ENCODE measurements around the gene GNAQ. TPM values are rescaled to one million over a fixed set of nuclear protein-coding genes. Genes with fewer than 3 reads are reported as not detected.
"Not testable (repeated sequence)": the region's sequence is repeated elsewhere in the genome, so short reads cannot be mapped to it uniquely, and the experiment has no call there.

Gene GNAQ
- total RNA-seq, 1 donor from 2014 or later: 56.4 TPM

DNA sequence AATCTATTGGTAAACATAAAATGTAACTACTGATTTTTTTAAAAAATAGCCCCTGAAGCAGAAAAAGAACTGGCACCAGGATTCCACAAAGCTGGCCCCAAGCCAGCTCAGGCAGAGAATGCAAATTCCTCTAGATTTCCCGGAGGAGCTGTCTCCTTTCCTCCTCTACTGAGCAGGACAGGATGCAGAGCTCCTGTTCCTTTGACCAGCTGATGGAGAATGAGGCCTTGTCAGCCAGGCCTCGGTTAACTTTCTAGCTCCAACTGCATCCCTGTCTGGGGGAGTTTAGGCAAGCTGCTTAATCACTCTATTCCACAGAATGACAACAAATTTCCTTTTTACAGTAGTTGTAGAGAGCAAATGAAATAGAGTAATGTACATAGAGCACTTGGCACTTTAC, 155.5 kb downstream of the GNAQ start:
- DNase-seq: peak; percentile 46

DNA sequence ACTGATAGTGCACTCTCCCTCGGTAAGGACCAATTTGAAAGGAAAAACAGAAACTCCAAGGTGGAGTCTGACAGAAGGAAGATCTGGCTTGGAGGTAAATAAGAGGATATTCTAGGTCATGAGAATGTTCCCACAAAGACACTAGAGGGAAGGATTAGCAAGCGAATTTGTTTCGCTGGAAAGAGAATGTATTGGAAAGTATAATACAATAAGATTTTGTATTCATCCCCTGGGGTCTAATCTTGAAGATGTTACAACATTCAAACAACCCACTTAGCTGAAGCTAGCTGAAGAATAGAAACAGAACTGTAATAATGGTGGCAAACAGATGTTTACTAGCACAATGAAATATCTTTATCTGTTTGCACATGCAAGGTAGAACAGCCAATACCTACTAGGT, 158.7 kb downstream of the GNAQ start:
- peak; percentile 35 for DNase-seq

DNA sequence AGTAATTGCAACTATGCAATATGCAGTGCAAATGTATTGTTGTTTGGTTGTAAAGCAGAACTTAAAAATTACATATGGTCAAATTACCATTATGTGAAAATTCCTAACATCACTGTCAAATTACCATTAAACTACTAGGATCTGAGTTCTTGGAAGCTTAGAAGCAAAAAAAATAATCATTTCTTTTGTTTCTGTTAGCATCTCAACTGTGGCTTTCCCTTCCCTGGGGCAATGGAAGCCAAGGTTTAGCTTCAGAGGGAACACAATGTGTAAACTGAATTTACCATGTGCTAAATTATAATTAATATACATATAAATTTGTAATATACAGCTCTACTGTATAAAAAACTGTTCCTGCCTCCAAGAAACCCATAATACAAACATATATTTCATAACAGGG, 159.4 kb downstream of the GNAQ start:
- DNase-seq: no peak

DNA sequence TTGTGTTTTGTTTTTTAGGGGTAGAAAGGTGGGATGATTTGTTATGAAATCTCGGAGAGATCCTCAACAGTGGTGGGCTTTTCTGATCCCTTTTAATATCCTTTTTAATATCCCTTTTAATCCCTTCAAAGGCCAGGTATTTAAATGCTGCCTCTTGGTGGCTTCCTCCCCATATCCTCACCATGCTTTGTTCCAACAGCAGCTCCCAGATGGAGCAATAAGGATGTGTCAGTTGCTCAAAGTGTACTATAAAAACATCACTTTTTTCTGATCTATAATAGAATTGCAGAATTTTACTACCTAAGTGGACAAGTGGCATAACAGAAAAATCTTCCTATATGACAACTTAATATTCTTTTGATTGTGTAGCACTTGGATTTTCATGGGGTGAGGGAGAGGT, 160.1 kb downstream of the GNAQ start:
- DNase-seq: no peak

DNA sequence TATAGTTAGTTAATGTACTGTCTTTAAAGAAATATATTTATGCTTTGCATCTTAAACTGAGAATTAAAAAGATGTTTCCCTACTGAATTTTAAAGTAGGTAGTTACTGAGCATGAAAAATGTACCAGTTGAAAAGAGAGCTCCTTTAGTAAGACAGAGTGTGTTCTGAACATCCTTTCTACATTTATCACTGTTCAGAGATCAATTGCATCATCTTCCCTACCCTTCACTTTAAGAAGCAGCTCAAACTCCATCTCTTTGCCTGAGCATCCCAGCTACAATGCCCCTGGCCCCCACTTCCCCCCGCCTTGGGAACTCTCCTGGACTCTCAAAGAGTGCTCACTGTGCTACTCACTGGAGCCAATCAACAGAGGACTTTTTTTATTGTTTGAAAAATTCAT, 164.7 kb downstream of the GNAQ start:
- DNase-seq: no peak

DNA sequence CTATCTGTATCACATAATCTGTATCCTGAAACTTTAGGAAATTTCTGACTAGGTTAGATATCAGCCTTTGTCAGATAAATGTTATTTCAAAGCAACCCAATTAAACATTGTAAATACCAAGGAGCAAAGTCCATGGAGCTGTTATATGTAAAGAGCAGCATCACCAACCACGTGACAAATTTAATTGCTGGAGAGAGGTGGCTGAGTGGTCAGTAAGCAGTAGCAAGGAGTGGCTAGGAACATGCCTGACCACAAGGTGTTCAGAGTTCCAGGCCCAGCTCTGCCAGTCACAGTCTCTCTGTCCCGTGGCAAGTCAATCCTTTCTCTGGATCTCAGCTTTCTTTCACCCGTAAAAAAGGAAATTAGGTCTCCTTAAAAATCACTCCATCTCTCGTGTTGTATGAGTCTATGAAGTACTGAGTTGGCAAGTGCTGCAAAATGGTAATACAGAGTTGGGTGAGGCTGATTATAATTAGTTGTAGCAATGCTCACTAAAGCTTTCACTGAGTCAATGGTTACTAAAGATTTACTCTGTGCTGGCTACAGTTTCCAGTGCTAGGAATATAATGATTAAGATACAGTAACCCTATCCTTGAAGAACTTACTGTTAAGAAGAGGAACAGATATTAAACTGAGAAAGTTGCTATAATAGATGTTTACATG, 166.1 kb downstream of the GNAQ start:
- no peak for DNase-seq

DNA sequence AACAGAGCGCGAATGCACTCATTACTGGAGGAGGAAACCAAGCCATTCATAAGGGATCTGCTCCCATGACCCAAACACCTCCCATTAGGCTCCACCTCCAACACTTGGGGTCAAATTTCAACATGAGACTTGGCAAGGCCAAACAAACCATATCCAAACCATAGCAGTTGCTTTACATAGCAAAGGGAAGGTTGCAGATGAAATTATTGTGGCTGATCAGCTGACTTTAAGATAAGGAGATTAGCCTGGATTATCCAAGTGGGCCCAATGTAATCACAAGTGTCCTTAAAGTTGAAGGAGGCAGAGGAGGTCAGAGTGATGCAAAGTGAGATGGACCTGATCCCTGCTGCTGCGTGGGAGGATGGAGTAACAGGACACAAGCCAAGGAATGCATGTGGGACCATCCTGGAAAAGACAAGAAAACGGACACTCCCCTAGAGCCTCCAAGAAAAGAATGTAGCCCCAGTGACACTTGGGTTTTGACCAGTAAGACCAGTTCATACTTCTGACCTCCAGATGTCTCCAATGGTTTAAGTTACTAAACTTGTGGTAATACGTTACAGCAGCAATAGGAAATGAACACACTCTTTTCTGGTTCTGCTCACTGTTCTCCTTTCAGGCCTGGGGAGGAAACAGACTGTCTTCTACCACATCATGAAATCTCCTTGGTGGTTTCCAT, 167.3 kb downstream of the GNAQ start:
- no peak for DNase-seq

DNA sequence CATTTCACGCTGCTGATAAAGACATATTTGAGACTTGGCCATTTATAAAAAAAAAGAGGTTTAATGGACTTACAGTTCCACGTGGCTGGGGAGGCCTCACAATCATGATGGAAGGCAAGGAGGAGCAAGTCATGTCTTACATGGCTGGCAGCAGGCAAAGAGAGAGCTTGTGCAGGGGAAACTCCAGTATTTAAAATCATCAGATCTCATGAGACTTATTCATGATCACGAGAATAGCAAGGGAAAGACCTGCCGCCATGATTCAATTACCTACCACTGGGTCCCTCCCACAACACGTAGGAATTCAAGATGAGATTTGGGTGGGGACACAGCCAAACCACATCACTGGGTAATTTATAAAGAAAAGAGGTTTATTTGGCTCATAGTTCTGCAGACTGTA, 168.0 kb downstream of the GNAQ start:
- not testable (repeated sequence) for DNase-seq

DNA sequence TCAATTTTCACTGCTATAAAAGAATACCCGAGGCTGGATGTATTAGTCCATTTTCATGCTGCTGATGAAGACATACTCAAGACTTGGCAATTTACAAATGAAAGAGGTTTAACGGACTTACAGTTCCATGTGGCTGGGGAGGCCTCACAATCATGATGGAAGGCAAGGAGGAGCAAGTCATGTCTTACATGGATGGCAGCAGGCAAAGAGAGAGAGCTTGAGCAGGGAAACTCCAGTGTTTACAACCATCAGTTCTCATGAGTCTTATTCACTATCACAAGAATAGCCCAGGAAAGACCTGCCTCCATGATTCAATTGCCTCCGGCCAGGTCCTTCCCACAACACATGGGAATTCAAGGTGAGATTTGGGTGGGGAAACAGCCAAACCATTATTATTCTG, 170.7 kb downstream of the GNAQ start:
- not testable (repeated sequence) for DNase-seq

DNA sequence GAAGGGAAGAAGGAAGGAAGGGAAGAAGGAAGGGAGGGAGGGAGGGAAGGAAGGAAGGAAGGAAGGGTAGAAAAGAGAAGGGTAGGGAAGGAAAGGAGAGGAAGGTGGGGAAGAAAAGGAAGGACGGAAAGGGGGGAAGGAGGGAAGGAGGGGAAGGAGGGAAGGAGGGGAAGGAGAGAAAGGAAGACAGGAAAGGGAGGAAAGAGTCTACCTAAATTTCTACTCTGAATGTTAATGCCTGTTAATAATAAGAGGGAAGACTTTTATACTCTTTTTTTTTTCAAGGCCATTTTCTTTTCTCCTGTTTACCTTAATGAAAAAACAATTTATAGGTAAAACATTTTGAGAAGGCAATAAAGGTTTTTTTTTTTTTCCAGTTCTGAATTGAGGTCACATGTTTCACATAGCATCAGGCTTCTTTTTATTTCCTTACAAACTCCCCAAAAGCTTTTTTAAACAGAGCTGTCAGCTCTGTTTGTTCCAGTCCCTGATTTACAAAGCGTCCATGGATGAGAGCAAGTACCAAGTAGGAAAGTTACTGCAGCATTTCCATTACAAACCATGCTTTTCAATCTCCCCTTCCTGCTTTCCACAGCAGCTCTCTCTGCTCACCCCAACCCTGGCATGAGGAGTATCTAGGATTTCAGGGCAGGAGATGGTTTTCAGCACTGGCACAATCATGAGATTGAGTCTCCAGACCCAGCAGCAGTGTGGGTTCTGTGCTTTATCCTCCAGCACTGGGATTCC, 173.9 kb downstream of the GNAQ start:
- DNase-seq: no peak

DNA sequence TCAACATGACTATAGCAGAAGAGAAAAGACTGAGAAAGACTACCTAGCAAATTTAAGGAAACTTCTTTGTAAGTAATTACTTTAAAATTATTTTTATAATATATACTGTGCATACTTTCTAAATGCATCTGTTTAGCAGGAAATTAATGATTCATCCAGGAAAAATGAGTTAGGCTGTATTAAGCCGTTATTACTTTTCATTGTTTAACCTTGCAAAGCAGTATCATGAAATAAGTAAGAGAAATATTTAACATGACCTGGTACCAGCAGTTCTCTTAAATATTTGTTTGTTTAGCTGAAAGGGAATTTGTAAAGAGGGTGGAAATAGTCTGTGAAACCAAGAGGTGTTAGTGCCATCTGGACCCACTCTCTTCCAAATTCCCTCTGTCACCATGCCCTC, 175.0 kb downstream of the GNAQ start:
- no peak for DNase-seq

DNA sequence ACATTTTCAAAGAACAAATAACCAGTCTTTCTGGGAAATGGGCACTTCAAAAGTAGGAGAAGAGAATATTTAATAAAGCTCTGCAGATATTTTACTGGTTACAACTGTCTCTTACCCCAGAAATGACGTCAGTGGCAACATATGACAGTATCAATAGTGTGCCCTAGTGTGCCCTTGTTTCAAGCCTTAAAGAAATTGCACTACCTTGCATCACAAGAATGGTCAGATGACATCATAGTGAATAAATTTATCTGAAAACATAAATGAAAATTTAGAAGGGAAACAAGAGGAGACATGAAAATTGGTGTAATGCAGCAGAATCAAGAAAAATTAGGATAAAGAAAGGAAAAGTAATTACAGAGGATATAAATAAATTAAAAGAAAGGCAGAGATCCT, 176.7 kb downstream of the GNAQ start:
- no peak for DNase-seq

DNA sequence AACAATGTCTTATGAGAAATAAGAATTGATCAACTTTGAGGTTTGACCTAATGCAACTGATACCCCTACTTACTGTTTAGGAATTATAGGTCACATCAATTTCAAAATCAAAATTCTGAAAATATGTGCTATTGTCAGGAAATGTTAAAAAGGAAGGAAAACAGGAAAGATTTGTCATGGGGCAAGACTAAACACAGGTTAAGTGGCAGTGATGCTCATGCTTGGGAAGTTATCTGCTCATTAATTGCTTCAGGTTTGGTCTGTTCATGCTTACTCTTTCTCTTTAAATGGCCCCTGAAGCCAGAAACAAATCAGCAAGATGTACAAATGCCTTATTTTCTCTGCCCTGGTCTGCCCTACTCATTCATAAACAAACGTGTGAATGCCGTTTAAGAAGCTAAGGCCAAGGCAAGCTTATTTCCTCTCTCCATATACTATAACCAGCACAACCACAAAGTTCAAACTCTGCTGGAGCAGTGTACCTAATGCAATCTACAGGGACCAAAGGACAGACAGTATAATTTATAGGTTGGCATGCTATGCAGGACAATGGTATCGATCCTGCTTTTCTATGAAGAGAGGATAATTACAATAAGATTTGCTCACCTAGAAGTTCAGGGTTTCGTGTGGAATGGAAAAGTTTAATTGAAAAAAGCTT, 177.2 kb downstream of the GNAQ start:
- no peak for DNase-seq

DNA sequence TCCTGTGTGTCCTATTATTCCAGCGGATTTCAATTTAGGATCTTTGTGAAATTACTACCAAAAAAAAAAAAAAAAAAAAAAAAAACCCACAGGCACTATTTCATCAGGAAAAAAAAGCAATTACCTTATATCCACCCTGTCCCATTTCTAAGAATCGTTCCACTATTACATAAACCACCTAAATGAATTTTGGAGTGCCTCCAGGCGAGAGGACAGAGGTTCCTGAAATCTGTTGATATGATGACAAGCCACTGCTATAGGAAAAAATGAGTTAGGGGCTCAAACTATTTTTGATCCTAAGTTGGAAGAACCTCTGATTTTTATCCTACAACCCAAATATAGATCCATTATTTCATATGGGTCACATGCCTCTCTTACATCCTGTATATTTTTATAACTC, 177.9 kb downstream of the GNAQ start:
- no peak for DNase-seq

DNA sequence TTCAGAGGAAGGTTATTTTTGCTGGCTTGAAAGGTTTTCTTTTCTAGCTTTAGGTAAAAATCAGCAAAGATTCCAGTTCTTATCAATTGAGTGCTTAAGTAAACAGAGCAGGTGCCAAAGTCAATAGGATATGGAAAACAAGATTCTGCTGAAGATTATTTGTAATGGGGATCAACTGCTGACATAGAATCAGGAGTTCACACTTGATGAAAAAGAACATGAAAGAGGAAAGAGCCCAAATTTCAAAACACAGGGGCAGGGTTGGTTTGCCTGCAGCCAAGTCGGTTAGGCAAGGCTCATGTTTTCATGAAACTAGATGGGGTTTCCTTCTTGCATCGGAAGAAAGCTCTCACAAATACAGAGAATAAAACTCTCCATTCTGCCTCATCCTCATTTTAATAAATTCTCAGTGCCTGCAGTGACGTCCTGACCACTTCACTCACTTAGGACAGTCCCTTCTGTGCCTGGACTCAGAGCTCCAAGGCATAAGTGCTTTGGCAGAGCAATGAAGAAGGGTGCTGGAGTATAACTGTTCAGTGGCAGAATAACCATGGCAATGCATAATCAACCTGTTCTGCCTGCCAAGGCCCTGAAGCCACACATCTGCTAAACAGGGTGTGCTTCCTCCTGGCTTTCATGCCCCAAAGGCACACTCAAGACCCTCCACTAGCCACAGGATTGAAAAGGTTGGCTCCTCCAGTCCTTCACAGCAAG, 179.6 kb downstream of the GNAQ start:
- DNase-seq: no peak

DNA sequence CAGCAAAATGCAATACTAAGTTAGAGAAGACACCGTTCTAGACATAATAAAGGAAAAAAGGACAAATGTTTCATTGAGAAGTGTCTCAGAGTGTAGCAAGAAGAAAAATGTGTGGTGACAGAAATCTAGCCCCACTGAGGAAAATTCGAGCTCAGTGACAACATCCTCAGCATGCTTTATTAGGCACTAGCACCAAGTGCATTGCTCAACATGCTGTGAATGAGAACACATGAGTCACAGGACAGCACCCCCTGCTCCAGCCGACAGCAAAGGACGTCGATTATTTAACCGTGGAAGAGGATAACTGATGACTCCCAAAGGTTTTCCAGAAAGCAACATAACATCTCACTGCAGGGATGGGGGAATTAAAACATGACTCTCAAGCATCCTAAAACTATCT, 182.7 kb downstream of the GNAQ start:
- no peak for DNase-seq

DNA sequence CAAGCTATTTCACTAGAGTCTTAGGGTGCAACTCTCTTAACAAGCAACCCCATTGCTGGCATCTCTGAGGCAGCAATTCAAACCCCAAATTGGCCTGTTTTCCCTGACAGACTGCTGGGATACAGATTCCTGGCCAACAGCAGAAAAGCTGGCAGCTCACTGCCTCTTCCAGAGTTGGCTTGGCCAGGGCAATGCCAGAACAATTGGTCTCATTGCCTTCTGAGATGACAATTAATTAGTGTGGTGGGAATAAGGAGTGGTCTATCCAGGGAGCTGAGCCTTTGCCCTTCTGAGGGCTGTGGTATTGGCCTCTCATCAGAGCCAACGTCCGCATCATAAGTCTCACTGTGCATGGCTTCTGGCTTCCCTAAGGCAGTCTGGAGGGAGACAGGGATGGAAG, 183.2 kb downstream of the GNAQ start:
- DNase-seq: no peak

DNA sequence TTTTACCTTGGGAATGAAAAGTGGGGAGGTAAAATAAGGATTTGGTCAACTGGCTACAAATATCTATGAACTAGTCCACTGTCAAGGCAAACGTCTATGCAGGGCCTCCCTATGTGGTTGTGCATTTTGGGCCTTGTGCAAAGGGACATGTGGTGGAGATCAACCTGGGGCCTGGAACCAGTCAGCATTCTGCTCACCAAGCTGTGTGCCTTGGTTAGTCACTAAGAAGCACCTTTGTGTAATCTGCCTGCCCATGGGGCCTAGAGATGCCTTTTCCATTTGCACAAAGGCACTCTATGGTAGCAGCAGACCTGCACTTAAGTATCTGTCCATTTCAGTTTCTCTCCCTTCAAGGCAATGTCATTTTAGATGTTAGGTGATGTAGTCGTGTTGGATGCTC, 184.0 kb downstream of the GNAQ start:
- no peak for DNase-seq

DNA sequence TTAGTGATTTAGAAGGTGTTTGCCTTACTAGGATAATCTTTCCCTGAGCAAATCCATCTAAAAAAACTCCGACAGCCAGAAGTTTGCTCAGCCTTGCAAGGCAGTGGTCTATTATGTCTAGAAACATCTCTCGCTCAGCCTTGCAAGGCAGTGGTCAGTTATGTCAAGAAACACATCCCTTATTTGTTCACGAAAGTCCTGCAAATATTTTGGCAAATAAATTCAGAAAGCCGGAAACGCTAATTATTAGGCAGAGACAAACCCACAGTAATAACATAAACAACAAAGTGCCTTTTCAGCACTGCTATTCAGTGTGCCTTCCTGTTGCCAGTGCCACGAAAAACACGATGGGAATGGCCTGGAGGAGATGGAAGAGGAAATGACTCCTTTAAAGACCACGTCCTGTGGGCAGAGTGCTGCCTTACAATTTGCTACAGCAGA, 184.5 kb downstream of the GNAQ start:
- no peak for DNase-seq

DNA sequence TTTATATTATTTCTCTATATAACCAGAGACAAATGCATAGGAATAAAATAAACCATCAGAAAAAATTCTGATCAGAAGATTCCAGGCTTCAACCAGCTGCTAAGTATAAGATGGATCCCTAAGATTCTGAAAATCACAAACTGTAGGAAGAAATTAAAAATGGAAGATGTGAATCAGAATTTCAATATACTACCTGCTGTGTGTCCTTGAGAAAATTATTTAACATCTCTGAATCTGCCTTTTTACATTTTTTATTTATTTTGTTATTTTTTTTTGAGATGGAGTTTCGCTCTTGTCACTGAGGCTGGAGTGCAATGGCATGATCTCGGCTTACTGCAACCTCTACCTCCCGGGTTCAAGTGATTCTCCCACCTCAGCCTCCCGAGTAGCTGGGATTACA, 187.2 kb downstream of the GNAQ start:
- no peak for DNase-seq

DNA sequence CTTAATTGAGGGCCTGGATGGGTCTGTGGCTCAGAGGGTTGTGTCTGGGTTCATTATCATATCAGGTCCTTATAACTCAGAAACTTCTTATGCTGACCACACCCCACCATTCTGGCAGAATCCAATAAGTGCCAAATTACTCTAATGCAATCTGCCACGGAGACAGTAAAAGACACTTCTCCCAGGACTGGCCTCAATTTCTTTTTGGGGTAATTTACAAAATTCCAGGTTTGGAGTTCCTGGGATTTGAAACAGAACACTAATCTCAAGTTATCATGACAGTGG, 187.8 kb downstream of the GNAQ start:
- DNase-seq: no peak

DNA sequence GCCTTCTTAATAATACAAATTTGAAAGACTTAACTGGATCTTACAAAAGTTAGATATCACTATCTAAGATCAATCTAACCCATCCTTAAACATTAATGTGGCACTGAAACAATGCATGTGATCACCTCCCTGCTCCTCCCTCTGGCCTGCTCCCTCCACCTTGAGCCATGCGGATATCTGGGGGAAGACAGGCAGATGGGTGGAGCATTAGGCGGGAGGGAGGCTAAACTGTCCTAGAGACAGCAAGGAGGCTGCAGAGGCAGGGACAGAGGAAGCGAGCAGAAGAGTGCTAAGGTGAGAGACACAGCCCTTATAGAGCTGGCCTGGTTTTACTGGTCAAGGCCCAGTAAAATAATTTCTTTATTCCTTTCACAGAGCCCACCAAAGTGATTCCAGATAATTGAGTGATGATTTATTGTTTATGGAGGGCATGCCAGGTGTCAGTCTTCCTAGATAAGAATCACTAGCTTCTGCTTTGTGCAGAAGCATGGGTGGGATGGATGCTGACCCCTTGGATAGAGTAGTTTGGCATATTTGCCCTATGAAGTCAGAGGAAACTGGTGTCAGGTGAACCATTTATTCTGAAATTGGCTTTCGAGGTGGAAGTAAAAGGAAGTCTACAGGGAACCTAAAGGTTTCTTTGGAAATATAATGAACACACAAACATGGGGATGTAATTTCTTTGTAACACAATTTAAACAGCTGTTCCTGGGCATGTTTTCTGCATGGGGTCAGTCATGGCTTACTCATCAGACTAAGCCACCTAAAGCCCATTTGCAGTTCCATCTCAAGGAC, 188.3 kb downstream of the GNAQ start:
- DNase-seq: no peak

Data from tongue (tissue), 2 donors.